ENCODE results near the gene ACVR1C. TPM values are rescaled to one million over a fixed set of nuclear protein-coding genes. Genes with fewer than 3 reads are reported as not detected.
A peak's percentile ranks its signal among the peaks of the same experiment; 100 is the strongest.

ACVR1C gene
- under 1 TPM; 0.04 to 0.34 (median 0.18) TPM for polyA plus RNA-seq (ENCODE audit: insufficient read length in 4 of 4)

DNA sequence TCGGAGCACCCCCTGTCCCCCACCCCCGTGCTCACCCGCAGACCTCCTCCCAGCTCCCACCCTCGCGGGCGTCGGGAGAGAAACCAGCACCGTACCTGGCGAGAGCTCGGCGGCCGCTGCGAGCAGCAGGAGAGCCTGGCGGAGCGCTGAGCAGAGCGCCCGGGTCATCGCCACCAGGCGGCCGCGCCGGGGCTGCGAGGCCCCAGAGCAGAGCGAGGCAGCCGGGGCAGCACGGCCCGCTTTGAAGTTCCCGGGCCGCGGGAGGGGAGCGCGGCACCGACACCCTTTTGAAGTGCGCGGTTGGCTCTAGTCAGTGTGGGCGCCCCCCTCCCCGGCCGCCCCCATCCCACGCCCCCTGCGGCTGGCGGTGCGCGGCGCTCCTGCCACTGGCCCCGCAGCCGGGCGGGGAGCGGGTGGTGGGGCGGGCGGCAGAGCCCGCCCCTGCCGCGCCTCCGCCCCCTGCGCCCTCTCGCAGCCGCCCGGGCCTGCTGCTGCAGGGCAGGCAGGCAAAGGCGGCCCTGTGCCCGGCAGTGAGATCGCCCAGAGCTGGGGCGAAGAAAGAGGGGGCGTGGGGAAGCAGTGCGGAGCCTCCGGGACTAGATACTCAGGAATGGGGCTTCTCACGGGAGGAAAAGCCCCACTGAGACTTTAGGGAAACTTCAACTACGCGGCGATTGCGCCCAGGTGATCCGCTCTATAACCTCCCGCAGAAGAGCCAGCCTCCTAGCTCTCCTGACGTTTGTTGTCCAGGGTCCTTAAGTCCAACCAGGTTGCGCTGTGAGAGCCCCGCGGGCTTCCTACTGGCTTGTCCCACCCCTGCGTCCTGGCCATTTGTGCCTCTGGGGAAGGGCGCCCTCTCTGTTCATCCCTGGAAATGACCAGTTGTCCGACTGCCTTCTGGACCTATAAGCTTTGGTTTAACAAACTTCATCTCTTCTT is at the start of gene ACVR1C:
Gene ACVR1C (minus strand): TSS at position 388 of the 939 bp plus-strand sequence. CDS start 220 bp downstream, at position 168.
- DNase-seq (ENCODE audit: low read depth in 4 of 4, low spot score in 3 of 4), result peak; percentile 36 to 51 (median 45)

GRCh38 chr2:157677941-157678340 is 49.3 kb upstream of the ACVR1C start:
- DNase-seq (ENCODE audit: low read depth in 4 of 4, low spot score in 3 of 4), result no peak

DNA sequence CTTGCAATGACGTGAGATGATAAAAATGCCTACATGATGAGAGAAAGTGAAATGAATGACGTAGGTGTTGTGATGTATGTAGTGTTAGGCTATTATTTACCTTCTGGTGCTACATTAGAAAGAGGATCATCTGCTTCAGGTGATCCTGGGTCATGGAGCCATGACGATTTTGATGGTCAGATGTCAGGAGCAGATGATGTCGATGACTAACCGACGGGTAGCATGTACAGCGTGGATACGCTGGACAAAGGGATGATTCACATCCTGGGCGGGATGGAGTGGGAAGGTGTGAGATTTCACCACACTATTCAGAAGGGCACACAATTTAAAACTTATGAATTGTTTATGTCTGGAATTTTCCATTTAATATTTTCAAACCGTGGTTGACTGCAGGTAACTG is 43.5 kb upstream of the ACVR1C start:
- no peak for DNase-seq (ENCODE audit: low read depth in 4 of 4, low spot score in 3 of 4)

DNA sequence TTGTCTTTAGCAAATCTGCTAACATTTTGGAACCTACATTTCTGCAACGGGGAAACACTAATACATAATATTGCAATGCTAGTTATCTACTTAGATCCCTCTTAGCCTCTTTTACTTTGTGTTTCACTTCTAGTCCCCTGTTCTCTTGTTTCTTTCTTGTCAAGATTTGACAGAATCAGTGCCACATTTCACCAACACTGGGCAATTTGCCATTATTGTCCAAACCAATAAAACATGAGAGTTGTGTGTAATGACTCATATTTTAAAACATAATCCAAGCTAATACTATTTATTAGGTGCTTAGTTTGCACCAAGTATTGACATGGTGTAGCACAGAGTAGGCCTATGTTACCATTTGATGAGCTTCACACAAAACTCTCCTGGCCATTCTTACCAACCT is 33.7 kb upstream of the ACVR1C start:
- no peak for DNase-seq (ENCODE audit: low read depth in 4 of 4, low spot score in 3 of 4)

DNA sequence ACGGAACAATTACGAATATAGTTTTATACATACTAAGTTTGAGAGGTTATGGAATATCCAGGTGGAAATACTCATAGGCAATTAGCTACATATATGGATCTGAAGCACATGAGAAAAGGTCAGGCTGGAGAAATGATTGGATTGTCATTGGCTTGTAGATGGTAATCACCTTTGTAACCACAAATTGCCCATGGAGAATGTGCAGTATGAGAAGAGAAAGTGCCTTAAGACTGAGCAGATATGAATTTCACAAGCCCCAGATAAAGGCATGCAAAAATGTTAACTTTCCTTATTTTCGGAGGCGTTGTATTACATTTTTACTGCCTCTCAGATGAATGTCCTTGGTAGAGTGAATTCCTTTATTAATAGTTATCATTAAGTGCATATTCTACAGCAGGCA is 33.1 kb upstream of the ACVR1C start:
- no peak for DNase-seq (ENCODE audit: low read depth in 4 of 4, low spot score in 3 of 4)

DNA sequence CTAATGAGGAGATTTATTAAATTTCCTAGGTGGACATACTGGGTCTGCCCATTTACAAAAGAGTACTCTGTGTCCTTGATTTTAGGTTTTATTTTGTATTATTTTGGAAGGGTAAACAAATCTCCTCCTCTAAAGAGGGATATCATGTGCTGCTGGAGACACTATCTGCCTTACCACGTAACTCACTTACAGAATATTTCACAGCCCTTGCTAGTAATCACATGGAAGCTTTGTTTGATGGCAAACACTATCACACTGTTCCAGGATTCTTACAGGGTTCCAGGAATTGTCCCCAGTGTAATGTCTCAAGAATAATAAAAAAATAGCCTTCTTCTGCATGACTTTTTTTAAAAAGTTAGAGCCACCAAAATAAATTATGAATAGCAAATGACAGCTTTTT is 29.2 kb upstream of the ACVR1C start:
- DNase-seq (ENCODE audit: low read depth in 4 of 4, low spot score in 3 of 4), result no peak

DNA sequence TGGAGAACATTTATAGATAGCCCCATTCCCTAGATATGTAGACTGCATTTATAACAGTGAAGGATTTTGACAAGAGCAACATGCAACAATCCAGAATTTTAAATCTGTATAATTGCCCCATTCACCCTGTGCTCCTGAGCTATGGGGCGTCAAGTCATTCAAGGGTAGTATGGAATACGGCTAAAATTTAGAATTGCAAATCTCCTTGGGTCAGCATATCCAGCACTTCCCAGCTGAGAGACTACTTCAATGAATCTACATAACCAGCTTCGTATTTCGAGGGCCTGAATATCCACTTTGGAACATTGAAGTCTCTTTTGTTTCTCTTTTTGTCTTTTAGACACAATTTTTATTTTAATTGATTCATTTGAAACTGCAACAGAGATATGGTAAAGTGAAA is 28.4 kb upstream of the ACVR1C start:
- no peak for DNase-seq (ENCODE audit: low read depth in 4 of 4, low spot score in 3 of 4)

DNA sequence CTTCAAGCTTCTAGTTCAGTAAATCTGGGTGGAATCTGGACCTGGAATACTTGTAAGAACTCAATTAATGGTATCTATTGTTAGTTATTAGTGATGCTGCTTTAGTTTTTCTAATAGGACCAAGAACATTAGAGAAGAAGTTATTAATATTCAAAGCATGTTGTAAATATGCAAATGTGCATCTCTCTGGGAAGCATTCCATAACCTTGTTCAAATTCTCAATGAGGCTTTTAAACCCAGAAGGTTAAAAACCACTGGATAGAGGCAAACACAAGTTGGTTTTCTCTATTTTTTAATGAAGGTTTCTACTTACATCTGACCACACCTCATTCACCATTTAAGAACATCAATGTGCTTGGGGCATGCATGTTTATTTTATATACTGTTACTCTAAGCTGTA is 16.1 kb upstream of the ACVR1C start:
- no peak for DNase-seq (ENCODE audit: low read depth in 4 of 4, low spot score in 3 of 4)

GRCh38 chr2:157631861-157632260 is 3.2 kb upstream of the ACVR1C start:
- DNase-seq (ENCODE audit: low read depth in 4 of 4, low spot score in 3 of 4), result no peak

- DNase-seq (ENCODE audit: low read depth in 4 of 4, low spot score in 3 of 4), result no peak
These were observed 829 bp downstream of the ACVR1C start for GRCh38 chr2:157627594-157628476.

DNA sequence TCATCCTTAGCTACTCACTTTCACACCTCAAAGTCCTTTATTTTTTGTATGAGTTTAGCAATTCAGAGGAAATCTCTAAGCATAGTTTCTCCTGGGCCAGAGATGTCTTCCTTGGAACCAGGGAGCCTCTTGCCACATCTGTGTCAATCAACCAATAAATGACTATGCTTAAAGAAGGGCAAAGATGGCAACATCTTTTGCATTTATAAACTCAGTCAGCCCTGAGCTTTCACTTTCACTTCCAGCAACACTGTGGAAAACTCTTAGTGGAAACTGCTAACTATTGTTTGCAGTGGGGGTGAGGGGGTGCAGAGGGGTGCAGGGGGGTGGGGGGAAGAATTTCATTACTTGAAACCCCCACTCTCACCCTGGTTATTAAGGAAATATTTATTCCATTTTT is 3.4 kb downstream of the ACVR1C start:
- no peak for DNase-seq (ENCODE audit: low read depth in 4 of 4, low spot score in 3 of 4)

GRCh38 chr2:157620956-157621355 is 7.7 kb downstream of the ACVR1C start:
- no peak for DNase-seq (ENCODE audit: low read depth in 4 of 4, low spot score in 3 of 4)

DNA sequence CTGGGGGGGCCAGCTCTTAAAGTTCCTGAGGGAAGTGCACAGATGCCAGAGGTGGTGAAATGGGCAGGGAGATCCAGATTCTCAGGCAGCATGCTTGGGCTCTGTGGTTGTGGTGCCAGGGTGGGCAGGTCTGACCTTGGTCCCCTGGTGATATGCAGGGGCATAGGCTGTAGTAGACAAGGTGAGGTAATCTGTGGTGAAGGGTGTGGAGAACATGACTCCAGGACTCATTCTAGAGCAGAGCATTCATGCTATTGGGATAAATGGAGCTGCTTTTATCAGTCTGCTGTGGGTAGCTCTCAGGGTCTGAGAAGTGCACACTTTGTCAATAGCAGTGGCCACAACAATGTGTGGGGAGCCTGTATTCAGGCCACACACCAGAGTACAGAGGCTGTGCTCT is 16.9 kb downstream of the ACVR1C start:
- no peak for DNase-seq (ENCODE audit: low read depth in 4 of 4, low spot score in 3 of 4)

GRCh38 chr2:157611110-157611509 is 17.6 kb downstream of the ACVR1C start:
- DNase-seq (ENCODE audit: low read depth in 4 of 4, low spot score in 3 of 4), result no peak

GRCh38 chr2:157606534-157606933 is 22.1 kb downstream of the ACVR1C start:
- DNase-seq (ENCODE audit: low read depth in 4 of 4, low spot score in 3 of 4), result no peak

GRCh38 chr2:157603198-157603597 is 25.5 kb downstream of the ACVR1C start:
- DNase-seq (ENCODE audit: low read depth in 4 of 4, low spot score in 3 of 4), result no peak

GRCh38 chr2:157601807-157602206 is 26.9 kb downstream of the ACVR1C start:
- no peak for DNase-seq (ENCODE audit: low read depth in 4 of 4, low spot score in 3 of 4)

- DNase-seq (ENCODE audit: low read depth in 4 of 4, low spot score in 3 of 4), result peak in 1 of 4 donors; percentile 4
These were observed 31.5 kb downstream of the ACVR1C start for GRCh38 chr2:157596992-157597681.

- DNase-seq (ENCODE audit: low read depth in 4 of 4, low spot score in 3 of 4), result no peak
These were observed 35.3 kb downstream of the ACVR1C start for GRCh38 chr2:157593411-157593810.

DNA sequence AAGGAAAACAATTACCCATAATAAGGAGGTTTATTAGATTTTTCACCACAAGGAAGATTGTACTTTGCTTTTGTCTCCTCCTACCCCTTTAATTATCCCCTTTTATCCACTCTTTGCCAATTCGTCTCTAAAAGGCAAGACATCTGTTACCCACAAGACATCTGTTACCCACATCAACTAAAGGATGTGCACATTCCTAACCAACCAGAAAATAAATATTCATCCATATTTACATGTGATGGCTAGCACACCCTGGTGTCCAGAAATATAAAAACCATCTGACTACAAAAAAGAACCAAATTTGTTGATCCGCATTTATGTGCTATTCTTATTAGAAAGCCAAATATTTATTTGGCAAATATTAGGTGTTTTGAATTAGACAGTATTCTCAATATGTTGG is 35.7 kb downstream of the ACVR1C start:
- no peak for DNase-seq (ENCODE audit: low read depth in 4 of 4, low spot score in 3 of 4)

- no peak for DNase-seq (ENCODE audit: low read depth in 4 of 4, low spot score in 3 of 4)
These were observed 36.3 kb downstream of the ACVR1C start for GRCh38 chr2:157592374-157592773.

All from left renal pelvis (tissue), 4 donors.